GM12878 (cell line): ENCODE results near the gene ASPDH.

ENCODE experiments used
- CTCF ChIP-seq, 3 experiments: IDR thresholded peaks in 2 of 3; conservative IDR thresholded peaks in 1 of 3; 2 replicates each; pipeline ENCODE4 v1.5.1; 2011; ENCODE audit warnings: low read depth in 3 of 3, low read length in 3 of 3, mild to moderate bottlenecking in 3 of 3, control low read depth in 2 of 3, moderate library complexity in 2 of 3, inconsistent platforms in 1 of 3, mixed read lengths in 1 of 3; ENCODE audit not compliant: control insufficient read depth in 2 of 3, insufficient read depth in 1 of 3; ENCODE audit errors: extremely low read depth in 1 of 3
- FOXM1 ChIP-seq: IDR thresholded peaks from 2 replicates; pipeline ENCODE4 v1.6.1; 2012; ENCODE audit warnings: low read depth, mild to moderate bottlenecking, inconsistent platforms, low read length, moderate library complexity
- NFYB ChIP-seq: IDR thresholded peaks from 2 replicates; pipeline ENCODE4 v1.6.1; 2011; ENCODE audit warnings: low read depth, mild to moderate bottlenecking, low read length, improper control_type of control experiment, moderate library complexity; ENCODE audit not compliant: insufficient read depth
- RFX5 ChIP-seq: IDR thresholded peaks from 2 replicates; pipeline ENCODE4 v1.6.1; 2011; ENCODE audit warnings: low read depth, low read length, improper control_type of control experiment
- SMARCA5 ChIP-seq: fragments of 450-650 bp; IDR thresholded peaks from 2 replicates; pipeline ENCODE4 v1.6.1; 2017; ENCODE audit warnings: mild to moderate bottlenecking
- TARDBP ChIP-seq: IDR thresholded peaks from 2 replicates; pipeline ENCODE4 v1.6.1; 2016; ENCODE audit warnings: borderline replicate concordance
- ZBTB33 ChIP-seq: fragments of 450-650 bp; IDR thresholded peaks from 2 replicates; pipeline ENCODE4 v1.6.1; 2017; ENCODE audit warnings: mild to moderate bottlenecking

- no peak for TF ChIP-seq NFYB
- no peak for TF ChIP-seq ZBTB33
- TF ChIP-seq CTCF (IDR thresholded peaks at IDR 0.05 in 2 of 3, conservative IDR thresholded peaks at IDR 0.05 in 1 of 3; ENCODE audit: control insufficient read depth in 2 of 3, extremely low read depth in 1 of 3, insufficient read depth in 1 of 3, low read depth in 3 of 3, low read length in 3 of 3), result no peak
- no peak for TF ChIP-seq SMARCA5
- TF ChIP-seq RFX5, result no peak
- TF ChIP-seq TARDBP, result no peak
- no peak for TF ChIP-seq FOXM1
Observed at GRCh38 chr19:50475101-50475568, 38.6 kb downstream of the ASPDH start.
